ENCODE results near the gene HMX1.

HMX1 gene

GRCh38 chr4:8871417-8872401 lies at the start of gene HMX1:
TSS of gene HMX1 (minus strand) at chr4:8871839. CDS start at chr4:8871614, 225 bp downstream.
- TF ChIP-seq, protein P1, sequence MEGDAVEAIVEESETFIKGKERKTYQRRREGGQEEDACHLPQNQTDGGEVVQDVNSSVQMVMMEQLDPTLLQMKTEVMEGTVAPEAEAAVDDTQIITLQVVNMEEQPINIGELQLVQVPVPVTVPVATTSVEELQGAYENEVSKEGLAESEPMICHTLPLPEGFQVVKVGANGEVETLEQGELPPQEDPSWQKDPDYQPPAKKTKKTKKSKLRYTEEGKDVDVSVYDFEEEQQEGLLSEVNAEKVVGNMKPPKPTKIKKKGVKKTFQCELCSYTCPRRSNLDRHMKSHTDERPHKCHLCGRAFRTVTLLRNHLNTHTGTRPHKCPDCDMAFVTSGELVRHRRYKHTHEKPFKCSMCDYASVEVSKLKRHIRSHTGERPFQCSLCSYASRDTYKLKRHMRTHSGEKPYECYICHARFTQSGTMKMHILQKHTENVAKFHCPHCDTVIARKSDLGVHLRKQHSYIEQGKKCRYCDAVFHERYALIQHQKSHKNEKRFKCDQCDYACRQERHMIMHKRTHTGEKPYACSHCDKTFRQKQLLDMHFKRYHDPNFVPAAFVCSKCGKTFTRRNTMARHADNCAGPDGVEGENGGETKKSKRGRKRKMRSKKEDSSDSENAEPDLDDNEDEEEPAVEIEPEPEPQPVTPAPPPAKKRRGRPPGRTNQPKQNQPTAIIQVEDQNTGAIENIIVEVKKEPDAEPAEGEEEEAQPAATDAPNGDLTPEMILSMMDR (IDR thresholded peaks at IDR 0.05; ENCODE audit: borderline replicate concordance, insufficient read depth, low read depth, low read length): no peak
- no peak within 1 kb of the TSS for H3K4me3 ChIP-seq (ENCODE audit: low read depth, low read length)

- TF ChIP-seq, protein P1 (IDR thresholded peaks at IDR 0.05; ENCODE audit: borderline replicate concordance, insufficient read depth, low read depth, low read length): no peak
- no peak overlapping the region for H3K4me3 ChIP-seq (ENCODE audit: low read depth, low read length)
These were observed 49.3 kb upstream of the HMX1 start for GRCh38 chr4:8920969-8921368.

- TF ChIP-seq, protein P1 (IDR thresholded peaks at IDR 0.05; ENCODE audit: borderline replicate concordance, insufficient read depth, low read depth, low read length): no peak
- no peak overlapping the region for H3K4me3 ChIP-seq (ENCODE audit: low read depth, low read length)
These were observed 48.8 kb upstream of the HMX1 start for GRCh38 chr4:8920289-8920965.

DNA sequence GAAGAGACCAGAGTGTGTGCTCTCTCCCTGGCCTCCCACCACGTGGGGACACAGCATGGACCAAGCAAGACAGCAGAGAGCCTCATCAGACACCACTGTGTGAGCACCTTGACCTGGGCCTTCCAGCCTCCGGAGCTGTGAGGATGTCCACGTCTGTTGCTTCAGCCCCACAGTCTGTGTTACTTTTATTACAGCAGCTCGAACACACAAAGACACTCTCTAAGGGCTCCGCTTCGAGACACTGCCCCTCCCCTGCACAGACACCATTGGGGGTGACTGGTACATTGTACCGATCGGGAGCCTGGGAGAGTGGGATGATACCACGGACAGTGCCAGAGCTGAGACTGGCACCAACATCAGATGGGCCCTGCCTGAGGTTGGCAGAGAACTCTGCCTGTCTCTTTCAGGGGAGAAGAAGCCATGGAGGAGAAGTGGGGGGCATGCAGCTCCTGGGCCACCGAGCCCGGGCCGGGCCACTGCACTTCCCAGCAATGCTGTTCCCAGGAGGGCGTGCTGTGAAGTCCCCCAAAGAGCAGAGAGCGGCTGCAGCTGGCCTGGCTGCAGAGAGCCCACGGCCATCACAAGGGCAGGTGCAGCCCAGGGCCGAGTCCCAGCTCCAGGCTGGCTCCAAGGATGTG lies 48.1 kb upstream of the HMX1 start:
- no peak overlapping the region for H3K4me3 ChIP-seq (ENCODE audit: low read depth, low read length)
- TF ChIP-seq, protein P1 (IDR thresholded peaks at IDR 0.05; ENCODE audit: borderline replicate concordance, insufficient read depth, low read depth, low read length): no peak

DNA sequence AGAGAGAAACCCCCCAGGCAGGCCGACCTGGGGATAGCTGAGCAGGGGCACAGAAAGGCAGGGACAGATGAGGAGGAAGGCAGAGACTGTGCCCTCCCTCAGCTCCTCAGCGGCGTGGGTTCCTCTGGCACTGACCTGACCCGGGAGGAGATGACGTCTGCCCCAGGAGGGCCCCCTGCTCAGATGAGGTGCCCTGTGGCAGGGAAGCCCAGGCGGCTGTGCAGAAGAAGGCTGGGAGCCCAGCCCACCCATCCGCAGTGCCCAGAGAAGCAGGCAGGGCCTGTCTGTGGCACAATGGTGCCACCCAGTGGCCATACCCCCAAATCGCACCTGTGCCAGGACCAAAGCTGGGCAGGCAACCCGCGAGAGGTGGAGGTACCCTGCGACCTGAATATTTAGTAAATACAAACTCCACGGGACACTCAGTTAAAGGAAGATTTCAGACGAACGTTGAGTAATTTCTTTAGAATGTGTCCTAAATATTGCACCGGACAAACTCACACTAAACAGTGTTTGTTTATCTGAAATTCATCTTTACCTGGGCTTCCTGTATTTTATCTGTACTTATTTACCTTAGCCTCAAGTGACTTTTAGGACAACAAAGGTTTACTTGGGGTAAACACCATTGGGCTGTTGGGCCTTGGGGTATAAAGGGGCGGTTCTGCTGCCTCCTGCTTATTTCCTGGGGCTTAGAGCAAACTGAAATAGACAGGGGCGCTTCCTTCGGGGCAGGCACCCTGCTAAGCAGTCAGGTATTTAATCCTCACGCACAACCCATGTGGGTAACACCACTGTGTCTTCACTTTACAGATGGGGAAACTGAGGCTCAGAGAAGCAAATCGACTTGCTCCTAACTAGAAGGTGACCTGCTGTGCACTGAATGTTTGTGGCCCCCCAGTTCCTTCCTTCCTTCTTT lies 46.5 kb upstream of the HMX1 start:
- TF ChIP-seq, protein P1 (IDR thresholded peaks at IDR 0.05; ENCODE audit: borderline replicate concordance, insufficient read depth, low read depth, low read length): peak; percentile 86
- H3K4me3 ChIP-seq (ENCODE audit: low read depth, low read length): no peak overlapping the region

GRCh38 chr4:8917321-8917811 lies 45.7 kb upstream of the HMX1 start:
- TF ChIP-seq, protein P1 (IDR thresholded peaks at IDR 0.05; ENCODE audit: borderline replicate concordance, insufficient read depth, low read depth, low read length): no peak
- no peak overlapping the region for H3K4me3 ChIP-seq (ENCODE audit: low read depth, low read length)

All from GM12875 (cell line).